ENCODE data around the gene CFAP69. TPM values are rescaled to one million over a fixed set of nuclear protein-coding genes. Genes with fewer than 3 reads are reported as not detected.
"Not testable (repeated sequence)": the region's sequence is repeated elsewhere in the genome, so short reads cannot be mapped to it uniquely, and the experiment has no call there.

The CFAP69 gene
- total and polyA plus RNA-seq, 4 experiments from 2014 or later, result 0.58 TPM; not detected in 3

- peaks cover 0 to 1% of the 10 kb centered on the region in 2 donors for H3K27me3 Mint-ChIP-seq
- H3K27ac ChIP-seq (ENCODE audit: low read depth, low read length), result peak overlapping the region; percentile 87
- H3K4me1 ChIP-seq (ENCODE audit: insufficient read depth, low read length), result peaks cover 30% of the 10 kb centered on the region
- no peaks in the 10 kb centered on the region for H3K27me3 ChIP-seq (ENCODE audit: insufficient read depth, low read length)
- H3K36me3 ChIP-seq (ENCODE audit: insufficient read depth, low read length), result no peaks in the 10 kb centered on the region
- H3K27ac Mint-ChIP-seq, result peak overlapping the region; percentile 98 to 100 (median 99)
- H3K4me1 Mint-ChIP-seq, result peaks cover 25 to 47% (median 39%) of the 10 kb centered on the region in 4 donors
- POLR2A ChIA-PET (ENCODE audit: partially characterized antibody), result interaction anchor here (1.3 to 2.0 kb wide), 2 partner anchors 58 to 99 kb away, joined by 3 to 11 read pairs; partner anchors contain the start of gene CLDN12
- no peaks in the 10 kb centered on the region for H3K9me3 Mint-ChIP-seq
- H3K4me3 ChIP-seq (ENCODE audit: low read length in 2 of 2), result no peak overlapping the region
- intact Hi-C loops (cut with micrococcal nuclease), result loop anchor here (10.0 kb wide), 1 partner anchor 1600 kb away; the partner anchor contains the start of gene AKAP9
- no peaks in the 10 kb centered on the region for H3K9me3 ChIP-seq (ENCODE audit: control insufficient read depth in 1 of 2, low read length in 2 of 2)
- peak overlapping the region; percentile 92 to 99 (median 98) for H3K4me3 Mint-ChIP-seq
- DNase-seq, result no peak
- CTCF ChIA-PET (ENCODE audit: partially characterized antibody), result interaction anchor here (1.1 to 1.7 kb wide), 5 partner anchors 9 to 166 kb away, joined by 3 to 7 read pairs (median 4); no protein-coding TSS in a partner anchor
- H3K36me3 Mint-ChIP-seq, result peaks cover 7 to 20% of the 10 kb centered on the region in 2 donors
Observed at GRCh38 chr7:90345016-90345415, 100.0 kb downstream of the CFAP69 start.

- Histone ChIP-seq H3K4me3 (ENCODE audit: low read length in 2 of 2) (peak overlapping the region; percentile 71 to 92), H3K4me1 (ENCODE audit: insufficient read depth, low read length) (peaks cover 34% of the 10 kb centered on the region), H3K27me3 (ENCODE audit: insufficient read depth, low read length) (no peaks in the 10 kb centered on the region), H3K36me3 (ENCODE audit: insufficient read depth, low read length) (no peaks in the 10 kb centered on the region), H3K9me3 (ENCODE audit: control insufficient read depth in 1 of 2, low read length in 2 of 2) (no peaks in the 10 kb centered on the region), H3K27ac (ENCODE audit: low read depth, low read length) (peak overlapping the region; percentile 87)
- Mint-ChIP-seq H3K27me3 (peaks cover 0 to 1% of the 10 kb centered on the region in 2 donors), H3K27ac (peak overlapping the region; percentile 98 to 100 (median 99)), H3K36me3 (peaks cover 14 to 24% of the 10 kb centered on the region in 2 donors), H3K4me1 (peaks cover 29 to 52% (median 43%) of the 10 kb centered on the region in 4 donors), H3K4me3 (peak overlapping the region; percentile 92 to 99 (median 98)), H3K9me3 (no peaks in the 10 kb centered on the region)
- ChIA-PET POLR2A (ENCODE audit: partially characterized antibody) (interaction anchor here (0.7 to 2.0 kb wide), 5 partner anchors 12 to 100 kb away, joined by 3 to 11 read pairs (median 3); partner anchors contain the start of gene CLDN12), CTCF (ENCODE audit: partially characterized antibody) (interaction anchor here (0.8 to 1.7 kb wide), 13 partner anchors 9 to 192 kb away, joined by 3 to 9 read pairs (median 3); partner anchors contain the start of genes CLDN12 and STEAP1)
- DNase-seq, result peak in 2 of 5 donors; percentile 8 to 40
- intact Hi-C loops (cut with micrococcal nuclease), result loop anchor here (1.0 to 10.0 kb wide), 3 partner anchors 58 to 1599 kb away; partner anchors contain the start of genes AKAP9, CFAP69 and CLDN12
Observed at GRCh38 chr7:90345595-90346335, 100.8 kb downstream of the CFAP69 start.

- POLR2A ChIA-PET (ENCODE audit: partially characterized antibody), result interaction anchor here (0.7 to 2.0 kb wide), 5 partner anchors 13 to 100 kb away, joined by 3 to 11 read pairs (median 3); partner anchors contain the start of gene CLDN12
- peaks cover 30 to 54% (median 44%) of the 10 kb centered on the region in 4 donors for H3K4me1 Mint-ChIP-seq
- peak within 1 kb of the TSS; percentile 92 to 99 (median 98) for H3K4me3 Mint-ChIP-seq
Observed at GRCh38 chr7:90346336-90347125, 101.6 kb downstream of the CFAP69 start, which contains the start of gene GTPBP10. Gene GTPBP10, plus strand, starts transcription at chr7:90346716. Its CDS starts 26 bp downstream, at chr7:90346742.

GRCh38 chr7:90347759-90348158 is 102.8 kb downstream of the CFAP69 start:
- no peaks in the 10 kb centered on the region for H3K9me3 Mint-ChIP-seq
- H3K4me1 ChIP-seq (ENCODE audit: insufficient read depth, low read length), result peaks cover 47% of the 10 kb centered on the region
- DNase-seq, result no peak
- H3K9me3 ChIP-seq (ENCODE audit: control insufficient read depth in 1 of 2, low read length in 2 of 2), result no peaks in the 10 kb centered on the region
- H3K4me3 ChIP-seq (ENCODE audit: low read length in 2 of 2), result peak overlapping the region in 1 of 2 donors; percentile 92
- intact Hi-C loops (cut with micrococcal nuclease), result loop anchor here (10.0 kb wide), 1 partner anchor 1597 kb away; the partner anchor contains the start of gene AKAP9
- H3K27ac ChIP-seq (ENCODE audit: low read depth, low read length), result no peak overlapping the region
- peaks cover 36 to 66% (median 54%) of the 10 kb centered on the region in 4 donors for H3K4me1 Mint-ChIP-seq
- H3K36me3 Mint-ChIP-seq, result peaks cover 22 to 30% of the 10 kb centered on the region in 2 donors
- POLR2A ChIA-PET (ENCODE audit: partially characterized antibody), result no interaction called here
- H3K36me3 ChIP-seq (ENCODE audit: insufficient read depth, low read length), result no peaks in the 10 kb centered on the region
- CTCF ChIA-PET (ENCODE audit: partially characterized antibody), result no interaction called here
- H3K4me3 Mint-ChIP-seq, result peak overlapping the region; percentile 38 to 99 (median 98)
- peaks cover 0 to 1% of the 10 kb centered on the region in 2 donors for H3K27me3 Mint-ChIP-seq
- H3K27ac Mint-ChIP-seq, result peak overlapping the region; percentile 59 to 100 (median 99)
- H3K27me3 ChIP-seq (ENCODE audit: insufficient read depth, low read length), result no peaks in the 10 kb centered on the region

More at GRCh38 chr7:90346336-90347125, 101.6 kb downstream of the CFAP69 start, which contains the start of gene GTPBP10:
- CTCF ChIA-PET (ENCODE audit: partially characterized antibody), result interaction anchor here (0.8 to 1.7 kb wide), 13 partner anchors 8 to 192 kb away, joined by 3 to 9 read pairs (median 3); partner anchors contain the start of genes CLDN12 and STEAP1
- peaks cover 38% of the 10 kb centered on the region for H3K4me1 ChIP-seq (ENCODE audit: insufficient read depth, low read length)
- H3K9me3 ChIP-seq (ENCODE audit: control insufficient read depth in 1 of 2, low read length in 2 of 2), result no peaks in the 10 kb centered on the region
- Mint-ChIP-seq H3K9me3 (no peaks in the 10 kb centered on the region), H3K36me3 (peaks cover 17 to 24% of the 10 kb centered on the region in 2 donors), H3K27ac (peak within 1 kb of the TSS; percentile 98 to 100 (median 99)), H3K27me3 (peaks cover 0 to 1% of the 10 kb centered on the region in 2 donors)
- no peaks in the 10 kb centered on the region for H3K27me3 ChIP-seq (ENCODE audit: insufficient read depth, low read length)
- H3K36me3 ChIP-seq (ENCODE audit: insufficient read depth, low read length), result no peaks in the 10 kb centered on the region
- peak within 1 kb of the TSS; percentile 71 to 92 for H3K4me3 ChIP-seq (ENCODE audit: low read length in 2 of 2)
- peak; percentile 92 to 95 (median 94) for DNase-seq
- peak within 1 kb of the TSS; percentile 87 for H3K27ac ChIP-seq (ENCODE audit: low read depth, low read length)
- intact Hi-C loops (cut with micrococcal nuclease), result loop anchor here (1.0 to 10.0 kb wide), 3 partner anchors 57 to 1598 kb away; partner anchors contain the start of genes AKAP9, CFAP69 and CLDN12

GRCh38 chr7:90349305-90349704 is 104.3 kb downstream of the CFAP69 start:
- DNase-seq, result no peak
- Mint-ChIP-seq H3K4me3 (peak overlapping the region in 4 of 8 donors; percentile 20 to 98 (median 39)), H3K27me3 (peaks cover 0 to 1% of the 10 kb centered on the region in 2 donors), H3K36me3 (peaks cover 34 to 41% of the 10 kb centered on the region in 2 donors), H3K4me1 (peaks cover 38 to 71% (median 57%) of the 10 kb centered on the region in 4 donors), H3K27ac (peak overlapping the region in 4 of 7 donors; percentile 3 to 100 (median 59)), H3K9me3 (no peaks in the 10 kb centered on the region)
- H3K9me3 ChIP-seq (ENCODE audit: control insufficient read depth in 1 of 2, low read length in 2 of 2), result no peaks in the 10 kb centered on the region
- ChIA-PET CTCF (ENCODE audit: partially characterized antibody) (no interaction called here), POLR2A (ENCODE audit: partially characterized antibody) (no interaction called here)
- H3K27ac ChIP-seq (ENCODE audit: low read depth, low read length), result no peak overlapping the region
- peaks cover 47% of the 10 kb centered on the region for H3K4me1 ChIP-seq (ENCODE audit: insufficient read depth, low read length)
- H3K27me3 ChIP-seq (ENCODE audit: insufficient read depth, low read length), result no peaks in the 10 kb centered on the region
- intact Hi-C loops (cut with micrococcal nuclease), result loop anchor here (10.0 kb wide), 1 partner anchor 1595 kb away; the partner anchor contains the start of gene AKAP9
- no peaks in the 10 kb centered on the region for H3K36me3 ChIP-seq (ENCODE audit: insufficient read depth, low read length)
- no peak overlapping the region for H3K4me3 ChIP-seq (ENCODE audit: low read length in 2 of 2)

- POLR2A ChIA-PET (ENCODE audit: partially characterized antibody), result not testable (repeated sequence)
Observed at GRCh38 chr7:90350032-90350431, 105.1 kb downstream of the CFAP69 start.

More at GRCh38 chr7:90350032-90350431, 105.1 kb downstream of the CFAP69 start:
- H3K27ac Mint-ChIP-seq, result peak overlapping the region in 2 of 7 donors; percentile 56 to 76
- H3K27me3 ChIP-seq (ENCODE audit: insufficient read depth, low read length); CTCF ChIA-PET (ENCODE audit: partially characterized antibody); DNase-seq; H3K27me3 Mint-ChIP-seq; H3K27ac ChIP-seq (ENCODE audit: low read depth, low read length); intact Hi-C loops (cut with micrococcal nuclease); H3K4me3 ChIP-seq (ENCODE audit: low read length in 2 of 2); H3K9me3 ChIP-seq (ENCODE audit: control insufficient read depth in 1 of 2, low read length in 2 of 2); H3K36me3 ChIP-seq (ENCODE audit: insufficient read depth, low read length); H3K9me3 Mint-ChIP-seq: not testable (repeated sequence)
- peaks cover 47% of the 10 kb centered on the region for H3K4me1 ChIP-seq (ENCODE audit: insufficient read depth, low read length)
- peak overlapping the region in 2 of 8 donors; percentile 3 to 27 for H3K4me3 Mint-ChIP-seq
- peaks cover 39 to 43% of the 10 kb centered on the region in 2 donors for H3K36me3 Mint-ChIP-seq
- peaks cover 38 to 70% (median 56%) of the 10 kb centered on the region in 4 donors for H3K4me1 Mint-ChIP-seq

All from CD4-positive, alpha-beta memory T cell (primary cell).